ENCODE data around the gene ARL2.
"Not testable (repeated sequence)": the region's sequence is repeated elsewhere in the genome, so short reads cannot be mapped to it uniquely, and the experiment has no call there.

Gene ARL2

DNA sequence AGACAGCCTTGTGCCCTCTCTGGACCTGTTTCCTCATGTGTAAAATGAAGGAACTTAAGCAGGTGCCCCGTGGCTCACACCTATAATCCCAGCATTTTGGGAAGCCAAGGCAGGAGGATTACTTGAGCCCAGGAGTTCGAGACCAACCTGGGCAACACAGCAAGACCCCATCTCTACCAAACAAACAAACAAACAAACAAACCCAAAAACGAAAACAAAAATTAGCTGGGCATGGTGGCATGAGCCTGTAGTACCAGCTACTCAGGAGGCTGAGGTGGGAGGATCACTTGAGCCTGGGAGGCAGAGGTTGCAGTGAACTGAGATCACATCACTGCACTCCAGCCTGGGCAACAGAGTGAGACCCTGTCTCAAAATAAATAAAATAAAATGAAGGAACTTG lies 10.0 kb upstream of the ARL2 start:
- DNase-seq = not testable (repeated sequence)

GRCh38 chr11:65008016-65008415 lies 5.9 kb upstream of the ARL2 start:
- DNase-seq = peak in 2 of 56 donors; percentile 0 to 10

- DNase-seq = no peak
These were observed 5.1 kb upstream of the ARL2 start for GRCh38 chr11:65008873-65009272.

DNA sequence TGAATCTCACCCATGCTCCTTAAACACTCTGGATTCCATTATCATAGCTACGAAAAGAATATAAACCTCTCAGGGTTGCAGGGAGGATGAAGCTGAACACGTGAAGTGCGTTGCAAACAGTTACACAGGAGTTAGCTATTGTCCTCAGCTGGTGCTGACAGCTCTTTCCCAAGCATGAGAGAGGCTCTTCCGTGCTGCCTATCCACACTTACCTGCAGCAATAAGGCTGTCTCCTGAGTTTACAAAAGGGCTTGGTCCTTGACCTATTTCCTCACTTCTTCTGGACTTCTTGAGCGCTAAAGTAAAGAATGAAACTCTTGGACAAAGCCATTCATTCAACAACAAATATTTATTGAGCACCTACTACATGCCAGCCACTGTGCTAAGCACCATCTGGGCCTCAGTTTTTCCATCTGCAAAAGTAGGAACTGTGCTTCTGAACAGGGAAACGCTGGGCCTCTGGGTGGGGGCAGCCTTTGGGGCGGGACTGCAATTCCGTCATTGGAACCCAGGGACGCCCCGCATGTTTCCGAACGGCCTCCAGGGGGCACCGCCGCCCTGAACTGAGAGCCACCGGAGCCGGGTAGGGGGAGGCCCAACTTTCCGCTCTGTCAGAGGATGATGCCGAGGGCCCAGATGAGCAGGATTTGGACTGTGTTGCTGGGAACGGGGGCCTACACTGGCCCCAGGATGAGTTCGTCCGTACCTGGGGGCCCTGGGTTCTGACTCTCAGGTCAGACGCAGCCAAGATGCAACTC lies 651 bp upstream of the ARL2 start:
- peak; percentile 49 to 92 (median 82) for DNase-seq

GRCh38 chr11:65014726-65015227 lies 817 bp downstream of the ARL2 start:
- DNase-seq = peak in 5 of 56 donors; percentile 30 to 53 (median 40)

DNA sequence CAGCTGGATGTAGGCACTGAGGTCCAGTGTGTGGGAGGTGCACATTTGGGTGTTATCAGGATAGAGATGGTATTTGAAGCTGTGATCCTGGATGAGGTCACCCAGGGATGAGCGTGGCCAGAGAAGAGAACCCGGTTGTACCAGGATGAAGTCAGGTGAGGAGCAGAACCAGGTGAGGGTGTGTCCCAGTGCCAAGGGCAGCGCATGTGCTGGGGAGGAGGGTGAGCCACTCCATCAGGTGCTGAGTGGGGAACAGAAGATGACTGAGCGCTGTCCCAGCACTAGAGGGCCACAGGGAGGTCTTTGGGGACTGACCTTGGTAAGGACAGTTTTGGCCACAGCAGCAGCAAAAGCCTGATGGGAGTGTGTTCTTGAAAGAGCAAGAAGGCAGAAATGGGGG lies 2.7 kb downstream of the ARL2 start:
- no peak for DNase-seq

DNA sequence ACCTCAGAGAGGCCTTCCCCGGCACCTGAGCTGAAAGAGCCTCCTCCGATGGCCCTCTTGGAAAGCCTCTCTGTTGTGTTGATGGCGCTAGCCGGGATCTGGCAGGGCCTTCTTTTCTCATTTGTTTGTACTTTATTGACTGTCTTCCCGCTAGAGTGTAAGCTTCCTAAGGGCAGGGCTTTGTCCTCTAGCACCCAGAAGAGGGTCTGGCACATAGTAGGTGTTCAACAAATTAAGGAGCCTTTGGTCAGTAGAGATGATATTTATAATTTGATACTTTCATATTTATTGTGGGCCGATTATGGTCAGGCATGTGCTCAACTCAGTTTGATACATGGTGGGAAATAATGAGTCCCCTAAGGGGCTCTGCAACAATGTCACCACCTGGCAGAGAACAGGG lies 4.0 kb downstream of the ARL2 start:
- no peak for DNase-seq

DNA sequence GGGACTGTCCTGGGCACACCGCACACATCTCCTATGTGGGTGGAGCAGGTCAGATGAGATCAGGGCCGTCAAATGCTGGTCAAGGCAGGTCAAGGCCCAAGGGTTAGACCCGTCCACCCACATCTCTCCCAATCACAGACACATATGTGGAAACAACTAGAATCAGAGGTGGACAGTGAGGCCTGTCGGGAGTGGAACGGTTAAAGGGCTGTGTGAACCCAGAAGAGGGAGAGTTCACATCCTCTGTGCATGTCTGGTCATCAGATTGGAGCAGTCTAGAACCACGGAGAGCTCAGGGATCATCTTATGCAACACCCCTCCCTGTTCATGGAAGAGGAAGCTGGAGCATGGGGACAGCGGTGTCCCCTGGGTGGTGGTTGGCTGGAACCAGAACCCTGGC lies 5.9 kb downstream of the ARL2 start:
- DNase-seq = no peak

GRCh38 chr11:65021003-65021402 lies 7.0 kb downstream of the ARL2 start:
- no peak for DNase-seq

DNA sequence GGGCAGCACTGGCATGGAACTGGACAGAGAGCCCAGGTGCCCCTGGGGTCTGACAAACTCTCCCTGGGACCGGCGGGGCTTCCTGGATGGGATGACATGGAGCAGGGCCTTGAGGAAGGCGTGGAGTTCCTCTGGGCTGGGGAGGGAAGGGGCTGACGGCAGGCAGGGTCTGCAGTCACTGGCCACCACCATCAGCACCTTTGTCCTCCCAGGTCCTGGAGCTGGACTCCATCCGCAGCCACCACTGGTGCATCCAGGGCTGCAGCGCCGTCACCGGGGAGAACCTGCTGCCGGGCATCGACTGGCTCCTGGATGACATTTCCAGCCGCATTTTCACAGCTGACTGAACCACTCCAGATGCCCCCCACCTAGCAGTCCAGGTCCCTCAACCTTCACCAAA lies 7.5 kb downstream of the ARL2 start:
- DNase-seq = no peak

DNA sequence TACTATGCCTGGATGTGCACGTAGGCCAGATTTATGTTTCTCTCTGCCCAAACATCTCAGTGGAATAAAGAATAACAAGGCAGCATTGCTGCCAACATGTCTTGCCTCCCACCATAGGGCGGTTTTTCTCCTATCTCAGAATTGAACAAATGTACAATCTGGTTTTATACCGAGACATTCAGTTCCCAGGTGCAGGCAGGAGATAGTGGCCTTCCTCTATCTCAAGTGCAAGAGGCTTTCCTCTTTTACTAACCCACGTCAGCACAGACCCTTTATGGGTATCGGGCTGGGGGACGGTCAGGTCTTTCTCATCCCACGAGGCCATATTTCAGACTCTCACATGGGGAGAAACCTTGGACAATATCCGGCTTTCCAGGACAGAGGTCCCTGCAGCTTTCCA lies 9.5 kb downstream of the ARL2 start:
- not testable (repeated sequence) for DNase-seq

DNA sequence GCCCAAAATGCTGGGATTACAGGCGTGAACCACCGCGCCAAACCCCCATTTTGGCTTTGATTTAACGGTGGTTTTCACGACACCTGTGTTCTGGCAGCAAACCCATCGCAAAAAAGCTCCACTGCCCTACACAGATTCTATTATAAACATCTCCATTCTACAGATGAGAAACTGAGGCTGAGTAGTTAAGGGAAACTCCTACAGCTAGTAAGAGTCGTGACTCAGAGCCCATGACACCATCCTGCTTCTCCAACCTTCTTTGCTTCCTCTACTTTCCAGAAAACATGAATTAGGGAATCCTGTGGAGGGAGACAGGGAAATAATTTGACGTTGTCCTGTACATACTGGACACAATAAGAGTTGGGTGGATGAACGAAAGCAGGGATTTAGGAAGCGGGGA lies 12.8 kb downstream of the ARL2 start:
- DNase-seq = no peak

- DNase-seq = peak; percentile 57 to 98 (median 92)
These were observed 13.5 kb downstream of the ARL2 start, which contains the start of gene SNX15 for GRCh38 chr11:65027213-65028067. SNX15 (plus strand) TSS chr11:65027439; CDS start chr11:65027538, 99 bp downstream.

DNA sequence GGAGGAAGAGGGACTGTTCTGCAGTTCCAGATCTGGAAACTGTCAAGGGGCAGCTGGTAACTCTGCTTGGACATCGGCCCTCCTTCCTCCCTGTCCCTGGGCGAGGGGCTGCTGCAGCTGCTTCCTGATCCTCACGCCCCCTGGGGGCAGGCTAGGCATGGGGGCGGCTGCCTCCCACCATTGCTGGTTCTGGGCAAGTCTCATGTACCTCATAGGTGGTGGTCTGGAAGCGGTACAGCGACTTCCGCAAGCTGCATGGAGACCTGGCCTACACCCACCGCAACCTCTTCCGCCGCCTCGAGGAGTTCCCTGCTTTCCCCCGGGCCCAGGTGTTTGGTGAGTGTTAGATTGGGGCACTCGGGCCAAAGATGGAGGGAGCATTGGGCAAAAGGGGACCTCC lies 18.3 kb downstream of the ARL2 start:
- no peak for DNase-seq

GRCh38 chr11:65034423-65034822 lies 20.5 kb downstream of the ARL2 start:
- DNase-seq = no peak

- DNase-seq = no peak
These were observed 21.6 kb downstream of the ARL2 start for GRCh38 chr11:65035579-65035978.

DNA sequence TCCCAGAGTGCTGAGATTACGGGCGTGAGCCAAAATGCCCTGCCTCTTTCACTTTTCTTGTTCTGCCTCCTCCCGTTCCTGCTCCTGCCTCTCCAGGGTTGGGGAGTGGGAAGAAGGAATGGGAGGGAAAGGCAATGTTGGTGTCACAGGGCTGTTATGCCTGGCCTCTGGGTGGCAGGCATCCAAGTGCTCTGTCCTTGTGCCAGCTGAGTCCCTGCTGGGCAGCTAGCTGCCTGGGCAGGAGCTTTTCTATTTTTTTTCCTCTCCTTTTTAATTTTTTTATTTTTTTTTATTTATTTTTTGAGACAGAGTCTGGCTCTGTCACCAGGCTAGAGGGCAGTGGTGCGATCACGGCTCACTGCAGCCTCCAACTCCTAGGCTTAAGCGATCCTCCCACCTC lies 23.0 kb downstream of the ARL2 start:
- peak in 49 of 56 donors; percentile 2 to 83 (median 43) for DNase-seq

GRCh38 chr11:65040520-65040846 lies 26.5 kb downstream of the ARL2 start:
- no peak for DNase-seq

- DNase-seq = peak in 55 of 56 donors; percentile 60 to 97 (median 84)
These were observed 27.1 kb downstream of the ARL2 start, which contains the start of gene SAC3D1 for GRCh38 chr11:65040847-65041622. SAC3D1 (plus strand) TSS chr11:65041210; CDS start chr11:65041293, 83 bp downstream.

DNA sequence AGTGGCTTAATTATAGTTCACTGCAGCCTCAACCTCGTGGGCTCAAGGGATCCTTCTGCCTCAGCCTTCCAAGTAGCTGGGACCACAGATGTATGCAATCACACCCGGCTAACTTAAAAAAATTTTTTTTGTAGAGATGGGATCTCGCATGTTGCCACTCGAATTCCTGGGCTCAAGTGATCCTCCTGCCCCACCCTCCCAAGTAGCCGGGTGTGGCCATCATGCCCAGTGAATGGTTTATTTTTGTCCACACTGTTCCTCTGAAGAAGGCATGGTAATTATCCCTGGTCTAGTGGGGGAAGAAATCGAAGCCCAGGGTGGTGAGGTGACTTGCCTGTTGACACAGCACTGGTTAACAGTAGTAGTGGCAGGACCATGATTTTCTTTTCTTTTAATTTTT lies 28.9 kb downstream of the ARL2 start:
- DNase-seq = no peak

- DNase-seq = peak in 12 of 56 donors; percentile 1 to 21 (median 6)
These were observed 30.0 kb downstream of the ARL2 start for GRCh38 chr11:65043881-65044501.
